PFSK-1 (cell line): ENCODE measurements around the gene PLCXD1.

Source experiments
- FOXP2 ChIP-seq: optimal IDR thresholded peaks from 2 replicates; pipeline ENCODE3; 2011; ENCODE audit warnings: borderline replicate concordance, control low read depth, inconsistent platforms; ENCODE audit not compliant: insufficient read depth; ENCODE audit errors: extremely low read length, extremely low read depth
- POLR2AphosphoS5 ChIP-seq: IDR thresholded peaks from 2 replicates; pipeline ENCODE4 v1.6.1; 2012; ENCODE audit warnings: low read depth, mild to moderate bottlenecking, control low read depth, low read length, moderate library complexity
- REST ChIP-seq, 2 experiments: IDR thresholded peaks; 2 replicates each; pipeline versions ENCODE4 v1.6.1 to v1.8.0; 2011 to 2012; ENCODE audit warnings: low read depth in 2 of 2, low read length in 2 of 2, control low read depth in 1 of 2, inconsistent platforms in 1 of 2, mild to moderate bottlenecking in 1 of 2, moderate library complexity in 1 of 2; ENCODE audit not compliant: insufficient read depth in 1 of 2
- SIN3A ChIP-seq: IDR thresholded peaks from 2 replicates; pipeline ENCODE4 v1.6.1; 2012; ENCODE audit warnings: mild to moderate bottlenecking, low read length, moderate library complexity, borderline replicate concordance; ENCODE audit not compliant: insufficient read depth
- TAF1 ChIP-seq: IDR thresholded peaks from 2 replicates; pipeline ENCODE4 v1.6.1; 2012; ENCODE audit warnings: low read length, control low read depth, borderline replicate concordance; ENCODE audit not compliant: insufficient read depth

PLCXD1 gene

GRCh38 chrX:274904-275475 lies 6.2 kb upstream of the PLCXD1 start:
- TF ChIP-seq FOXP2 (no peak), SIN3A (no peak), POLR2AphosphoS5 (0 out of 2 replicates have a peak, but pooled peaks have one; percentile 29), REST (IDR thresholded peaks at IDR 0.05; ENCODE audit: insufficient read depth in 1 of 2, low read depth in 2 of 2, low read length in 2 of 2) (no peak), TAF1 (peak; percentile 31; the same call in 1 of the 2 replicates)

- TF ChIP-seq TAF1 (no peak), FOXP2 (no peak)
These were observed 5.7 kb upstream of the PLCXD1 start for GRCh38 chrX:275476-275966.

GRCh38 chrX:275967-276580 lies 5.1 kb upstream of the PLCXD1 start:
- TF ChIP-seq POLR2AphosphoS5 (peak; percentile 35; the same call in 1 of the 2 replicates), REST (IDR thresholded peaks at IDR 0.05; ENCODE audit: insufficient read depth in 1 of 2, low read depth in 2 of 2, low read length in 2 of 2) (no peak), TAF1 (0 out of 2 replicates have a peak, but pooled peaks have one; percentile 22), FOXP2 (no peak), SIN3A (no peak)

- no peak for TF ChIP-seq TAF1
- no peak for TF ChIP-seq REST (IDR thresholded peaks at IDR 0.05; ENCODE audit: insufficient read depth in 1 of 2, low read depth in 2 of 2, low read length in 2 of 2)
- no peak for TF ChIP-seq FOXP2
- no peak for TF ChIP-seq POLR2AphosphoS5
- no peak for TF ChIP-seq SIN3A
These were observed 4.5 kb upstream of the PLCXD1 start for GRCh38 chrX:276581-277201.

GRCh38 chrX:283115-283845 lies 2.1 kb downstream of the PLCXD1 start:
- TF ChIP-seq POLR2AphosphoS5 = peak; percentile 79; the same call in 1 of the 2 replicates
- 0 out of 4 replicates have a peak, but pooled peaks of 1 of the 2 experiments have one; percentile 26 for TF ChIP-seq REST (IDR thresholded peaks at IDR 0.05; ENCODE audit: insufficient read depth in 1 of 2, low read depth in 2 of 2, low read length in 2 of 2)
- TF ChIP-seq FOXP2 = no peak
- TF ChIP-seq TAF1 = 0 out of 2 replicates have a peak, but pooled peaks have one; percentile 38
- TF ChIP-seq SIN3A = 0 out of 2 replicates have a peak, but pooled peaks have one; percentile 38
